Nephron progenitor cell (in vitro differentiated cells): ENCODE data around the gene ABCC3.
A peak's percentile ranks its signal among the peaks of the same experiment; 100 is the strongest.

Experiments
- DNase-seq: peaks from one replicate; pipeline ENCODE4 v3.0.0; 2021
- H3K27ac Mint-ChIP-seq: 2 replicates; pipeline ENCODE4 v1.8.0; 2021; ENCODE audit warnings: mild to moderate bottlenecking, moderate library complexity, mixed read lengths
- H3K27me3 Mint-ChIP-seq: 2 replicates; pipeline ENCODE4 v1.8.0; 2021; ENCODE audit warnings: mild to moderate bottlenecking, low read depth, mixed read lengths; ENCODE audit not compliant: poor library complexity
- H3K36me3 Mint-ChIP-seq: 2 replicates; pipeline ENCODE4 v1.8.0; 2021; ENCODE audit warnings: low read depth, mixed read lengths
- H3K4me1 Mint-ChIP-seq: 2 replicates; pipeline ENCODE4 v1.8.0; 2021; ENCODE audit warnings: mixed read lengths
- H3K4me3 Mint-ChIP-seq: 2 replicates; pipeline ENCODE4 v1.8.0; 2021; ENCODE audit warnings: mild to moderate bottlenecking, moderate library complexity, mixed read lengths
- H3K9me3 Mint-ChIP-seq: 2 replicates; pipeline ENCODE4 v1.8.0; 2021; ENCODE audit warnings: mild to moderate bottlenecking, moderate library complexity, mixed read lengths
- TF ChIP-seq, protein P1 (sequence below): fragments of 200-600 bp; sonication (generic); IDR thresholded peaks from 2 replicates; pipeline ENCODE4 v1.5.0; 2021; ENCODE audit warnings: antibody characterized with exemption

ABCC3 gene

DNA sequence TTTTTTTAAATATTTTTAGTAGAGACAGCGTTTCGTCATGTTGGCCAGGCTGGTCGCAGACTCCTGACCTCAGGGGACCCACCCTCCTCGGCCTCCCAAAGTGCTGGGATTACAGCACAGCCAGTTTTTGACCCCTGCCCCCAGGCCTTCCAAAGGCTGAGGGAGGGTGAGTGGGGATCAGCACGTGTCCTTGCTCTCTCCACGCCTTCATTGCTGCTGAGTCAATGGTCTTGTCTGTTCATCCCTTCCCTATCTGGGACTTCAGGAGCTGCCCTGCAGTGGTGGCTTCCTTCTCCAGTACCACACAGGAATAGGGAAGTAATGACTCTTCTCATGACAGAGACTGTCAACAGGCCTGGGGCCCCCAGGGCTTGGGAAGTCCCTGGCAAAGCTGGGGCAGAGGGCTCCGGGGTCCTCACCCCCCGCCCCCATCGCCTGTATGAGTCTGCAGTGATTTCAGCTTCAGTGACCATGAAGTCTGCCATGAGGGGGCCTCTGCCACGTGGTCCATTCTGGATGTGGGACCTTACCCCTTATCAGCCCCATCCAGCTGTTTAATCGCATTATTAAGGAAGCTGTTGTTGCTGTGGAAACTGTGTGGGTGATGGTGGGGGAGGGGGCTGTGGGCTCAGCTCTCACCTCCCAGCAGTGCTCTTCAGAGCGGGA, 6.1 kb downstream of the ABCC3 start:
- no peak for DNase-seq
- Mint-ChIP-seq H3K27ac (no peak overlapping the region), H3K36me3 (no peaks in the 10 kb centered on the region), H3K27me3 (peaks cover 48% of the 10 kb centered on the region), H3K4me1 (peaks cover 44% of the 10 kb centered on the region), H3K4me3 (peak overlapping the region; percentile 15), H3K9me3 (no peaks in the 10 kb centered on the region)
- TF ChIP-seq, protein P1, sequence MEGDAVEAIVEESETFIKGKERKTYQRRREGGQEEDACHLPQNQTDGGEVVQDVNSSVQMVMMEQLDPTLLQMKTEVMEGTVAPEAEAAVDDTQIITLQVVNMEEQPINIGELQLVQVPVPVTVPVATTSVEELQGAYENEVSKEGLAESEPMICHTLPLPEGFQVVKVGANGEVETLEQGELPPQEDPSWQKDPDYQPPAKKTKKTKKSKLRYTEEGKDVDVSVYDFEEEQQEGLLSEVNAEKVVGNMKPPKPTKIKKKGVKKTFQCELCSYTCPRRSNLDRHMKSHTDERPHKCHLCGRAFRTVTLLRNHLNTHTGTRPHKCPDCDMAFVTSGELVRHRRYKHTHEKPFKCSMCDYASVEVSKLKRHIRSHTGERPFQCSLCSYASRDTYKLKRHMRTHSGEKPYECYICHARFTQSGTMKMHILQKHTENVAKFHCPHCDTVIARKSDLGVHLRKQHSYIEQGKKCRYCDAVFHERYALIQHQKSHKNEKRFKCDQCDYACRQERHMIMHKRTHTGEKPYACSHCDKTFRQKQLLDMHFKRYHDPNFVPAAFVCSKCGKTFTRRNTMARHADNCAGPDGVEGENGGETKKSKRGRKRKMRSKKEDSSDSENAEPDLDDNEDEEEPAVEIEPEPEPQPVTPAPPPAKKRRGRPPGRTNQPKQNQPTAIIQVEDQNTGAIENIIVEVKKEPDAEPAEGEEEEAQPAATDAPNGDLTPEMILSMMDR = no peak

DNA sequence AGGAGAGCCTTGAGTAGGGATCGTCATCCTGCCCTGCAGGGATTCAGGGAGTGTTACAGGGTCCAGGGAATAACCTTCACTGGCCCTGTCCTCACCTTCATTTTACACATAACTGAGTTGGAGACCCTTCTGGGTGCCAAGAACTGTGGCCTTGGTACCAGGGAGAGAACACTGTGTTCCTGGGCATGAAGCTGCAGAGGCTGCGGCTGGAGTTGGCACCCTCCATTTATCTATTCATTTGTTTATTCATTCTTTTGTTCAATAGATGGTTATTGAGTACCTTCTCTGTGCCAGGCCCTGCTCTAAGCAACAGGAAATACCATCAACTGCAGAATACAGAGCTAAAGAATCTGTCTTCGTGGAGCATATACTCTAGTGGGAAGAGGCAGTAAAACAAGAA, 6.7 kb downstream of the ABCC3 start:
- Mint-ChIP-seq H3K4me3 (peak overlapping the region; percentile 15), H3K27ac (no peak overlapping the region), H3K27me3 (peaks cover 45% of the 10 kb centered on the region), H3K9me3 (no peaks in the 10 kb centered on the region), H3K36me3 (no peaks in the 10 kb centered on the region), H3K4me1 (peaks cover 41% of the 10 kb centered on the region)
- DNase-seq = no peak
- TF ChIP-seq, protein P1 = no peak

DNA sequence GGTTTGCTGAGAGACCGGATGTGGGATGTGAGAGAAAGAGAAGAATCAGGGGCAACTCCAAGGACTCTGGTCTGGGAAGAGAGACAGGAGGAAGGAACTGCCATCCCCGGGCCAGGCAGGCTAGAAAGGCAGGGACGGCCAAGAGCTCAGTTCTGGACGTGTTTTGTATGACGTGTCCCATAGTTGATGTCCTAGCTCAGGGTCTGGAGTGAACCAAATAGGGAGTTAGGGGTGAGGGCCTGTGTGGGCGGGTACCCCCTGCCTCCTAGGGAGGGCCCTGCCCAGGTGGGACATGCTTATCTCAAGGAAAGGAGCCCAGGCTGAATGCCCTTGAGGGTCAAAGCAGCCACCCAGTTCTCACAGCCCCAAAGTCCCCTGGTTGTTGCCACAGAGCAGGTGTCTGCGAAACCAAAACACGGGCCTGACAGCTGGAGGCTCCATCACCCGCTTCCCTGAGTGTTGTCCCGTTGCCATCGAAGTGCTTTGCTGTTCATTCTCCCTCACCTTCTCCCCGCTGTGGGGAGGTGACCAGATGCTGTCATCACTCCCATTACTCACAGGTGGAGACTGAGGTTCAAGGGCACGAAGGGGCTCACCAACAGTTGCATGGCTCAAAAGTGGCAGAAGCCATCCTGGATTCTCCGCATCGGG, 7.5 kb downstream of the ABCC3 start:
- Mint-ChIP-seq H3K27ac (no peak overlapping the region), H3K27me3 (peaks cover 40% of the 10 kb centered on the region), H3K4me3 (no peak overlapping the region), H3K9me3 (no peaks in the 10 kb centered on the region), H3K4me1 (peaks cover 41% of the 10 kb centered on the region), H3K36me3 (no peaks in the 10 kb centered on the region)
- TF ChIP-seq, protein P1 = no peak
- DNase-seq = no peak

DNA sequence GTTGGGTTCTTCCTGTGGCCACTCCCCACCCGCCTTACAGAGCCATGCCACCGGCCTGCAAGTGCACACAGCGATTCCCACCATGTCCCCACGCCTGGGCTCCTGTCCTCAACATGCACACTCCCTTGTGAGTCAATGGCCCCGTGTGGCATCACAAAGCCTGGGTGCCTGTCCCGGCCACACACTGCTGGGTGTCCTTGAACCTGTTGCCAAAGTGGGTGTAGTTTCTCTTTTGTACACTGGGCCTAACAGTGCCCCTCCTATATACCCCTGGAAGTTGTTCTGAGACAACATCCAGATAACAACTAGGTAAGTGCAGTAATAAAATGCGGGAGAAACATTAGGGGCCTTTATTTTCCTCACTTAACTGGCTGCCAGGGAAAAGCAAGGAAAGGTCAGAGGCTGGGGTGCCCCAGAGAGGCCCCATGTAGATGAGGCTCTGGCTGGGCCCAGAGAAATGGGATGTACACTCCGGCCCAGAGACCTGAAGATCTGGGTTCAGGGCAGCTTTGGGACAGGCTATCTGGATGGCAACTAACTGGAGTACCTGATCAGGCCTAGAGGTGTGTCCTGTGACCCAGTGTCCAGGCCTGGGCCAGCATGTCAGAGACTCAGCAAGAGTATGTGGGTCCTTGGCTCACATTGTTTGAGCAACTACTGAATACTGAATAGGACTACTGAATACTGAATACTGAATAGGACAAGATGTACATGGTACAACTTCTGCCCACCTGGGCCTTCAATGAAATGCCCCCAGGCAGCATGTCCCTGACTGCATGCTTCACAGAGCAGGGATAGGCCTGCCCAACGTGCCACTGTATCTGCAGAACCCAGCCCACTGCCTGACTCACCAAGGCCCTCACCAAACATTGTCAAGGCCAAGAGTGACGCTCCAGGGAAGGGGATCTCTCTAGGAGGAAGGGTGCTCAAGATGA, 8.3 kb downstream of the ABCC3 start:
- Mint-ChIP-seq H3K4me1 (peaks cover 33% of the 10 kb centered on the region), H3K27ac (no peak overlapping the region), H3K4me3 (no peak overlapping the region), H3K27me3 (peaks cover 35% of the 10 kb centered on the region), H3K36me3 (no peaks in the 10 kb centered on the region), H3K9me3 (no peaks in the 10 kb centered on the region)
- DNase-seq = no peak
- TF ChIP-seq, protein P1 = no peak

DNA sequence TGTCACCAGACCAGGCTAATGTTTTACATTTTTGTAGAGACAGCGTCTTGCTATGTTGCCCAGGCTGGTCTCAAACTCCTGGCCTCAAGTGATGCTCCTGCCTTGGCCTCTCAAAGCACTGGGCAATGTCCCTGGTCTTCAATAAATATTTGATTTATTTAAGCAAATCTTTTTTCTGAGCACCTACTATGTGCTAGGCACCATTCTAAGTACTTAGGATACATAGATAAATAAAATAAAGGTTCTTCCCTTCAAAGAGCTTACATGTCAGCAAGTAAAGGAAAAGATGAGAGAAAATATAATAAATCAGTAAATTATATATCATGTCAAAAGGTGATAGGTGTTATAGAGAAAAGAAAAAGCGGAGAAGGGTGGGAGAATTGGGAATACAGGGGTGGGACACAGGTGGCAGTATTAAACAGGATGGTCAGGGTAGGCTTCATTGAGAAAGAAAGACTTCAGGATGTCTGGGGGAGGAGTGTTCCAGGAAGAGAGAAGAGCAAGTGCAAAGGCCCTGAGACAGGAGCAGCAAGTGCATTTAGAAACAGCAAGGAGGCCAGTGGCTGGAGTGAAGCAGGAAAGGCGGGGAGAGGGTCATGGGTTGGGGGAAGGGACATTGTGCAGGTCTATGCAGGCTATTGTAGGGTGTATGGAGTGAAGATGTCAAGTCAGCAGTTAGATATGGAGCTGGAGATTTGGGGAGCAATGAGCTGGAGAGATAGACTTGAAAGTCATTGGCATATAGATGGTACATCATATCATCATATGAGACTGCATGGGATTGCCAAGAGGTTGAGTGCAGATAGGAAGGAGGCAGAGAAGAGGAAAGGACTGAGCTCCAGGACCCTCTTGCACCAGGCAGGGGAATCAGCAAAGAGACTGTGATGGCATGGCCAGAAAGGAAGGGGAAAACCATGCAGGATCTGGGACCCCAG, 11.3 kb downstream of the ABCC3 start:
- H3K9me3 Mint-ChIP-seq = peaks cover 4% of the 10 kb centered on the region
- no peak overlapping the region for H3K4me3 Mint-ChIP-seq
- no peak overlapping the region for H3K27ac Mint-ChIP-seq
- H3K36me3 Mint-ChIP-seq = no peaks in the 10 kb centered on the region
- DNase-seq = no peak
- TF ChIP-seq, protein P1 = no peak
- peaks cover 17% of the 10 kb centered on the region for H3K4me1 Mint-ChIP-seq
- peaks cover 31% of the 10 kb centered on the region for H3K27me3 Mint-ChIP-seq
